GM23248 (cell line): ENCODE measurements around the gene MINK1. TPM values are rescaled to one million over a fixed set of nuclear protein-coding genes. Genes with fewer than 3 reads are reported as not detected.

Experiments used
- DNase-seq: peaks from one replicate; pipeline ENCODE4 v3.0.0-alpha.2; 2015
- H2AFZ ChIP-seq: fragments of 200-600 bp; sonication (generic); 2 replicates; pipeline ENCODE4 v1.6.1; 2016; ENCODE audit warnings: antibody characterized with exemption
- H3F3A ChIP-seq: fragments of 200-600 bp; sonication (generic); 2 replicates; pipeline ENCODE4 v1.6.1; 2016; ENCODE audit warnings: mild to moderate bottlenecking, antibody characterized with exemption, mixed run types; ENCODE audit not compliant: insufficient read depth
- H3K27ac ChIP-seq: fragments of 200-600 bp; sonication (generic); 2 replicates; pipeline ENCODE4 v1.5.1; 2016; ENCODE audit warnings: mild to moderate bottlenecking
- H3K27me3 ChIP-seq: fragments of 200-600 bp; sonication (generic); replicated peaks from 2 replicates; pipeline ENCODE4 v1.6.1; 2016; ENCODE audit warnings: mild to moderate bottlenecking; ENCODE audit not compliant: insufficient read depth
- H3K36me3 ChIP-seq: fragments of 200-600 bp; sonication (generic); 2 replicates; pipeline ENCODE4 v1.6.1; 2016; ENCODE audit warnings: low read depth, mild to moderate bottlenecking
- H3K4me1 ChIP-seq: fragments of 200-600 bp; sonication (generic); 2 replicates; pipeline ENCODE4 v1.6.1; 2016; ENCODE audit warnings: mild to moderate bottlenecking; ENCODE audit not compliant: insufficient read depth
- H3K4me2 ChIP-seq: fragments of 200-600 bp; sonication (generic); one replicate; pipeline ENCODE4 v1.6.1; 2016; ENCODE audit warnings: mild to moderate bottlenecking; ENCODE audit not compliant: unreplicated experiment
- H3K4me3 ChIP-seq: fragments of 200-600 bp; sonication (generic); 2 replicates; pipeline ENCODE4 v1.5.1; 2016; ENCODE audit warnings: mild to moderate bottlenecking
- H3K79me2 ChIP-seq: fragments of 200-600 bp; sonication (generic); 2 replicates; pipeline ENCODE4 v1.6.1; 2016; ENCODE audit warnings: mild to moderate bottlenecking; ENCODE audit not compliant: insufficient read depth
- H3K9ac ChIP-seq: fragments of 200-600 bp; sonication (generic); 2 replicates; pipeline ENCODE4 v1.6.1; 2016; ENCODE audit warnings: mild to moderate bottlenecking
- H3K9me2 ChIP-seq: fragments of 200-600 bp; sonication (generic); 2 replicates; pipeline ENCODE4 v1.6.1; 2016; ENCODE audit warnings: mixed run types, mild to moderate bottlenecking, moderate library complexity; ENCODE audit not compliant: insufficient read depth
- H3K9me3 ChIP-seq: fragments of 200-600 bp; sonication (generic); one replicate; pipeline ENCODE4 v1.6.1; 2017; ENCODE audit warnings: low read depth
- H4K20me1 ChIP-seq: fragments of 200-600 bp; sonication (generic); 2 replicates; pipeline ENCODE4 v1.6.0; 2016; ENCODE audit not compliant: insufficient read depth
- EZH2 ChIP-seq: fragments of 200-600 bp; sonication (generic); IDR thresholded peaks from 2 replicates; pipeline ENCODE4 v1.6.1; 2018; ENCODE audit warnings: antibody characterized with exemption, mild to moderate bottlenecking; ENCODE audit not compliant: insufficient read depth, poor library complexity, severe bottlenecking
- EZH2phosphoT487 ChIP-seq: fragments of 200-600 bp; sonication (generic); IDR thresholded peaks from 2 replicates; pipeline ENCODE4 v1.6.1; 2018; ENCODE audit warnings: antibody characterized with exemption, moderate library complexity, mild to moderate bottlenecking, low read depth; ENCODE audit not compliant: insufficient read depth
- WGBS, 2 experiments: methylation state at CpG; one replicate each; pipeline ENCODE4 v1.1.6; 2015 to 2017; ENCODE audit warnings: low lambda C conversion rate in 2 of 2, low coverage in 1 of 2; ENCODE audit errors: missing lambda C conversion rate in 2 of 2; 5-methylcytosine and 5-hydroxymethylcytosine counted together
- in situ Hi-C: fragments of 300-500 bp; cut with MboI; formaldehyde crosslinking; loops from 2 replicates; pipeline ENCODE4 v1.15.0; 2020
- polyA plus RNA-seq: library from polyadenylated mRNA; unstranded; fragments of >200 nt; fragmentation: Nextera tagmentation; extraction: Ambion mirVana; gene quantifications from 2 replicates; pipeline ENCODE4 v1.2.1, GENCODE V29; 2016
- total RNA-seq: library from RNA; depleted of rRNA; stranded (reverse); fragments of >200 nt; shearing (Covaris generic); gene quantifications from 2 replicates; pipeline ENCODE4 v1.2.3, GENCODE V29; 2014

The MINK1 gene
- total and polyA plus RNA-seq, 2 experiments from 2014 or later: 21.0 to 34.5 TPM

GRCh38 chr17:4881761-4882555, 48.8 kb downstream of the MINK1 start:
- Histone ChIP-seq H4K20me1 (no peaks in the 10 kb centered on the region), H3F3A (no peaks in the 10 kb centered on the region), H3K4me3 (no peak overlapping the region), H3K4me1 (no peaks in the 10 kb centered on the region), H3K9ac (no peak overlapping the region), H3K9me3 (no peaks in the 10 kb centered on the region), H3K36me3 (no peaks in the 10 kb centered on the region; the same call in 1 of the 2 replicates), H3K27ac (no peak overlapping the region), H3K79me2 (0 out of 2 replicates have a peak, but pooled peaks cover under 1% of the 10 kb centered on the region), H3K27me3 (no peaks in the 10 kb centered on the region), H3K9me2 (no peaks in the 10 kb centered on the region), H2AFZ (no peak overlapping the region), H3K4me2 (no peak overlapping the region)
- in situ Hi-C loops: loop anchor here (10.0 kb wide), 1 partner anchor 87 kb away; the partner anchor contains the start of gene PSMB6
- WGBS, 2 experiments: 38 to 40% methylated on average over 9 of the region's 9 CpGs
- TF ChIP-seq EZH2: no peak
- TF ChIP-seq EZH2phosphoT487: no peak
- peak; percentile 64 for DNase-seq

- Histone ChIP-seq H3K27ac (no peak overlapping the region), H3K9ac (no peak overlapping the region), H3K9me3 (no peaks in the 10 kb centered on the region), H3K36me3 (no peaks in the 10 kb centered on the region; the same call in 1 of the 2 replicates), H3F3A (no peaks in the 10 kb centered on the region), H2AFZ (no peak overlapping the region), H3K27me3 (no peaks in the 10 kb centered on the region), H3K9me2 (no peaks in the 10 kb centered on the region), H3K4me3 (no peak overlapping the region), H4K20me1 (no peaks in the 10 kb centered on the region), H3K4me2 (no peak overlapping the region), H3K4me1 (no peaks in the 10 kb centered on the region), H3K79me2 (no peaks in the 10 kb centered on the region)
- 88 to 95% methylated on average over 4 of the region's 4 CpGs for WGBS, 2 experiments
- TF ChIP-seq EZH2 (no peak), EZH2phosphoT487 (no peak)
- in situ Hi-C loops: loop anchor here (10.0 kb wide), 1 partner anchor 90 kb away; the partner anchor contains the start of gene PSMB6
- no peak for DNase-seq
Measured at GRCh38 chr17:4884489-4884888, 51.3 kb downstream of the MINK1 start.

GRCh38 chr17:4886830-4887229, 53.7 kb downstream of the MINK1 start:
- 95 to 96% methylated on average over 12 of the region's 12 CpGs for WGBS, 2 experiments

GRCh38 chr17:4887581-4887980, 54.4 kb downstream of the MINK1 start:
- Histone ChIP-seq H3K36me3 (no peaks in the 10 kb centered on the region; the same call in 1 of the 2 replicates), H3K9ac (no peak overlapping the region), H3K27me3 (no peaks in the 10 kb centered on the region), H3K27ac (no peak overlapping the region), H3K79me2 (no peaks in the 10 kb centered on the region), H3K4me2 (no peak overlapping the region), H3K4me1 (no peaks in the 10 kb centered on the region), H2AFZ (no peak overlapping the region), H3K4me3 (no peak overlapping the region), H3K9me2 (no peaks in the 10 kb centered on the region), H3F3A (no peaks in the 10 kb centered on the region), H4K20me1 (no peaks in the 10 kb centered on the region), H3K9me3 (no peaks in the 10 kb centered on the region)
- WGBS, 2 experiments: 86 to 91% methylated on average over 18 of the region's 18 CpGs
- DNase-seq: no peak
- TF ChIP-seq EZH2phosphoT487 (no peak), EZH2 (no peak)
- in situ Hi-C loops: loop anchor here (10.0 kb wide), 1 partner anchor 93 kb away; the partner anchor contains the start of gene PSMB6

More at GRCh38 chr17:4886830-4887229, 53.7 kb downstream of the MINK1 start:
- Histone ChIP-seq H3K9me2 (no peaks in the 10 kb centered on the region), H3K4me1 (no peaks in the 10 kb centered on the region), H3K27ac (no peak overlapping the region), H3K79me2 (no peaks in the 10 kb centered on the region), H3K27me3 (no peaks in the 10 kb centered on the region), H3K9me3 (no peaks in the 10 kb centered on the region), H3K9ac (no peak overlapping the region), H3F3A (no peaks in the 10 kb centered on the region), H3K4me3 (no peak overlapping the region), H4K20me1 (no peaks in the 10 kb centered on the region), H3K36me3 (no peaks in the 10 kb centered on the region; the same call in 1 of the 2 replicates), H3K4me2 (no peak overlapping the region), H2AFZ (no peak overlapping the region)
- no peak for TF ChIP-seq EZH2
- TF ChIP-seq EZH2phosphoT487: no peak
- no peak for DNase-seq
- in situ Hi-C loops: loop anchor here (10.0 kb wide), 1 partner anchor 92 kb away; the partner anchor contains the start of gene PSMB6
